T-helper 9 cell (primary cell): ENCODE results near the gene TULP4.
"Not testable (repeated sequence)": the region's sequence is repeated elsewhere in the genome, so short reads cannot be mapped to it uniquely, and the experiment has no call there.

Experiments used
- DNase-seq: peaks from one replicate; pipeline ENCODE4 v3.0.0-alpha.2; 2020

The TULP4 gene

GRCh38 chr6:158399040-158399700, 86.9 kb downstream of the TULP4 start:
- DNase-seq: no peak

GRCh38 chr6:158402184-158402583, 89.9 kb downstream of the TULP4 start:
- DNase-seq: no peak

GRCh38 chr6:158405321-158405831, 93.1 kb downstream of the TULP4 start:
- DNase-seq: not testable (repeated sequence)

GRCh38 chr6:158405933-158406332, 93.7 kb downstream of the TULP4 start:
- DNase-seq: no peak

- DNase-seq: no peak
Observed at GRCh38 chr6:158406736-158407135, 94.5 kb downstream of the TULP4 start.

GRCh38 chr6:158408013-158408412, 95.7 kb downstream of the TULP4 start:
- no peak for DNase-seq

- no peak for DNase-seq
Observed at GRCh38 chr6:158408552-158409130, 96.4 kb downstream of the TULP4 start.

- no peak for DNase-seq
Observed at GRCh38 chr6:158409451-158409850, 97.2 kb downstream of the TULP4 start.

GRCh38 chr6:158410784-158411183, 98.5 kb downstream of the TULP4 start:
- no peak for DNase-seq

- DNase-seq: no peak
Observed at GRCh38 chr6:158411998-158412397, 99.7 kb downstream of the TULP4 start.

GRCh38 chr6:158413028-158413427, 100.8 kb downstream of the TULP4 start:
- no peak for DNase-seq

GRCh38 chr6:158413814-158414565, 101.7 kb downstream of the TULP4 start:
- no peak for DNase-seq

- DNase-seq: no peak
Observed at GRCh38 chr6:158414851-158415262, 102.6 kb downstream of the TULP4 start.

GRCh38 chr6:158415666-158416065, 103.4 kb downstream of the TULP4 start:
- no peak for DNase-seq

GRCh38 chr6:158416883-158417759, 104.9 kb downstream of the TULP4 start:
- no peak for DNase-seq

GRCh38 chr6:158417760-158418098, 105.5 kb downstream of the TULP4 start:
- no peak for DNase-seq

- DNase-seq: no peak
Observed at GRCh38 chr6:158418501-158418900, 106.2 kb downstream of the TULP4 start.

- no peak for DNase-seq
Observed at GRCh38 chr6:158419339-158419909, 107.2 kb downstream of the TULP4 start.

GRCh38 chr6:158421381-158421780, 109.1 kb downstream of the TULP4 start:
- DNase-seq: no peak

- DNase-seq: no peak
Observed at GRCh38 chr6:158422629-158423238, 110.5 kb downstream of the TULP4 start.

- DNase-seq: no peak
Observed at GRCh38 chr6:158431036-158431435, 118.8 kb downstream of the TULP4 start.

- DNase-seq: no peak
Observed at GRCh38 chr6:158431560-158431959, 119.3 kb downstream of the TULP4 start.
